Panc1 (cell line): ENCODE measurements around the gene INO80. TPM values are rescaled to one million over a fixed set of nuclear protein-coding genes. Genes with fewer than 3 reads are reported as not detected.

ENCODE experiments used
- ATAC-seq: fragments of 200-7000 bp; cut with Tn5 transposase; 2 replicates; pipeline ENCODE4 v1.9.1; 2020; ENCODE audit warnings: mild to moderate bottlenecking, moderate library complexity
- BruUV-seq: library from RNA; stranded (reverse); fragments of 400-500 nt; replicated peaks from 2 replicates; lab custom pipeline; 2021; lab: Mats Ljungman, UMichigan
- CTCF ChIA-PET: fragments of 300-600 bp; sonication (Branson Sonifier 250); formaldehyde crosslinking; loops from one replicate; lab custom pipeline; 2022; ENCODE audit warnings: antibody characterized with exemption; lab: Charles Lee
- POLR2A ChIA-PET: fragments of 300-600 bp; sonication (Branson Sonifier 250); formaldehyde crosslinking; loops from one replicate; lab custom pipeline; 2022; ENCODE audit warnings: antibody characterized with exemption; lab: Charles Lee
- DNase-seq: peaks from one replicate; pipeline ENCODE4 v3.0.0-alpha.2; 2010; ENCODE audit warnings: low read depth, low spot score
- H3K27ac ChIP-seq: 2 replicates; pipeline ENCODE4 v1.5.1; 2011; ENCODE audit warnings: mild to moderate bottlenecking, low read length, inconsistent platforms
- H3K27me3 ChIP-seq: fragments of 200-500 bp; sonication (Bioruptor generic); 2 replicates; pipeline ENCODE4 v1.6.0; 2014; ENCODE audit warnings: low read length, inconsistent platforms; ENCODE audit not compliant: control insufficient read depth, insufficient read depth
- H3K36me3 ChIP-seq: fragments of 200-500 bp; sonication (Bioruptor generic); 2 replicates; pipeline ENCODE4 v1.5.1; 2014; ENCODE audit warnings: inconsistent platforms, mild to moderate bottlenecking, low read length, moderate library complexity; ENCODE audit not compliant: control insufficient read depth, insufficient read depth
- H3K4me1 ChIP-seq: 2 replicates; pipeline ENCODE4 v1.5.1; 2011; ENCODE audit warnings: inconsistent platforms, mild to moderate bottlenecking, low read length, moderate library complexity; ENCODE audit not compliant: control insufficient read depth, insufficient read depth
- H3K4me3 ChIP-seq, 2 experiments: 2 replicates each; pipeline ENCODE4 v1.5.1; 2011 to 2012; ENCODE audit warnings: low read depth in 2 of 2, low read length in 2 of 2, mild to moderate bottlenecking in 2 of 2, inconsistent platforms in 1 of 2, moderate library complexity in 1 of 2
- H3K9me3 ChIP-seq: fragments of 200-500 bp; sonication (Bioruptor generic); 2 replicates; pipeline ENCODE4 v1.5.1; 2014; ENCODE audit warnings: low read depth, mild to moderate bottlenecking, inconsistent platforms, low read length, moderate library complexity; ENCODE audit not compliant: control insufficient read depth, insufficient read depth
- POLR2AphosphoS5 ChIP-seq: IDR thresholded peaks from 2 replicates; pipeline ENCODE4 v1.6.1; 2012; ENCODE audit warnings: mild to moderate bottlenecking, low read depth, low read length, moderate library complexity
- SIN3A ChIP-seq: IDR thresholded peaks from 2 replicates; pipeline ENCODE4 v1.6.1; 2012; ENCODE audit warnings: low read depth, mild to moderate bottlenecking, low read length, moderate library complexity, borderline replicate concordance; ENCODE audit not compliant: insufficient read depth
- TCF7L2 ChIP-seq: IDR thresholded peaks from 2 replicates; pipeline ENCODE4 v1.6.1; 2011; ENCODE audit warnings: mild to moderate bottlenecking, low read depth, low read length, inconsistent platforms
- in situ Hi-C: cut with HindIII; loops from 2 replicates; pipeline ENCODE4 v1.10.0; 2016; ENCODE audit warnings: low sequenced_read_pairs, low pct_unique_long_range_greater_than_20kb
- intact Hi-C: fragments of 100-400 bp; cut with micrococcal nuclease; formaldehyde crosslinking; loops from one replicate; pipeline ENCODE4 v1.10.0; 2022; ENCODE audit not compliant: unreplicated experiment
- total RNA-seq: library from RNA; stranded (reverse); gene quantifications from one replicate; pipeline ENCODE4 v1.2.1, GENCODE V29; 2021; ENCODE audit not compliant: unreplicated experiment
- TF ChIP-seq, protein P1 (sequence below), 2 experiments: IDR thresholded peaks; 2 replicates each; pipeline ENCODE4 v1.6.1; 2011 to 2012; ENCODE audit warnings: low read depth in 2 of 2, control low read depth in 1 of 2, low read length in 1 of 2, mild to moderate bottlenecking in 1 of 2, moderate library complexity in 1 of 2; ENCODE audit not compliant: insufficient read depth in 1 of 2
- TF ChIP-seq, protein P2 (sequence below): fragments of 450-650 bp; IDR thresholded peaks from 2 replicates; pipeline ENCODE4 v1.5.1; 2017; ENCODE audit warnings: mild to moderate bottlenecking

Gene INO80
- total RNA-seq, 1 experiment from 2014 or later = 26.2 TPM

DNA sequence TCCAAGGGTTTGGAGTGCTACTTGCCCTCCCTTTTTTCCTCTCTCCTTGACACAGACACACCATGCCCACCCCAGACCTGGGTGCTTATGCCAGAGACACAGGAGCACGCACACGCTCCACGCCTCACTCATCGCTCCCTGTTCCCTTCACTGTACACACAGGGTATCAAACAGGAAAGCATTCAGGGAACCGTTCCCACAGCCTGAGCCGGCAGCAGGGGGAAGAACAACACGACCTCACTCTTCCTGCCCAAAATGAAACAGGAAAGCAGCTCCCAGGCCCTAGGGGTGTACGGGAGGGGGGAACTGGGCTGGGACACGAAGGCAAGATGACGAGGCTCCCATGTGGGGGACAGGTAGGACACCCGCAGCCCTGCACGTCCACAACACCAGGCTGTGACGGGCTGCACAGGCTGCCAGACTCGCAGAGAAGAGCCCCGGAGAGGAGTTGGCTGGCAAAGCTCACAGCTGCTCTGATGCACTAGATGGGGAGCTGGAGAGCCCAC lies 175.7 kb downstream of the INO80 start:
- BruUV-seq = no TSS peak
- POLR2A ChIA-PET = no interaction called here
- in situ Hi-C loops = no loop called here

DNA sequence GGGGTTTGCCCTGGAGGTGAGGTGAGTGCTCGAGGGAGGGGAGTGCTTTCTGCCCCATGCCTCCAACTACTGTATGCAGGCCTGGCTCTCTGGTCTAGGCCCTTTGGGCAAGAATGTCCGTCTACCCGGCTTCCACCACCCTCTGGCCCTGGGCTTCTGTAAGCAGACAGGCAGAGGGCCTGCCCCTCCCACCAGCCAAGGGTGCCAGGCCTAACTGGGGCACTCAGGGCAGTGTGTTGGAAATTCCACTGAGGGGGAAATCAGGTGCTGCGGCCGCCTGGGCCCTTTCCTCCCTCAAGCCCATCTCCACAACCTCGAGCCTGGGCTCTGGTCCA lies 177.6 kb downstream of the INO80 start:
- POLR2A ChIA-PET = interaction anchor here (0.5 kb wide), 1 partner anchor 69 kb away, joined by 3 read pairs; no protein-coding TSS in a partner anchor
- H3K27ac ChIP-seq = no peak overlapping the region
- intact Hi-C loops = no loop called here

More for the DNA sequence above, 175.7 kb downstream of the INO80 start:
- intact Hi-C loops = loop anchor here (10.0 kb wide), 1 partner anchor 244 kb away; no protein-coding TSS in a partner anchor
- H3K9me3 ChIP-seq = no peaks in the 10 kb centered on the region
- DNase-seq = no peak
- H3K27ac ChIP-seq = no peak overlapping the region
- no peak overlapping the region for H3K4me3 ChIP-seq
- H3K4me1 ChIP-seq = peaks cover 19% of the 10 kb centered on the region
- TF ChIP-seq POLR2AphosphoS5 (no peak), SIN3A (no peak), TCF7L2 (no peak)
- TF ChIP-seq, protein P1, sequence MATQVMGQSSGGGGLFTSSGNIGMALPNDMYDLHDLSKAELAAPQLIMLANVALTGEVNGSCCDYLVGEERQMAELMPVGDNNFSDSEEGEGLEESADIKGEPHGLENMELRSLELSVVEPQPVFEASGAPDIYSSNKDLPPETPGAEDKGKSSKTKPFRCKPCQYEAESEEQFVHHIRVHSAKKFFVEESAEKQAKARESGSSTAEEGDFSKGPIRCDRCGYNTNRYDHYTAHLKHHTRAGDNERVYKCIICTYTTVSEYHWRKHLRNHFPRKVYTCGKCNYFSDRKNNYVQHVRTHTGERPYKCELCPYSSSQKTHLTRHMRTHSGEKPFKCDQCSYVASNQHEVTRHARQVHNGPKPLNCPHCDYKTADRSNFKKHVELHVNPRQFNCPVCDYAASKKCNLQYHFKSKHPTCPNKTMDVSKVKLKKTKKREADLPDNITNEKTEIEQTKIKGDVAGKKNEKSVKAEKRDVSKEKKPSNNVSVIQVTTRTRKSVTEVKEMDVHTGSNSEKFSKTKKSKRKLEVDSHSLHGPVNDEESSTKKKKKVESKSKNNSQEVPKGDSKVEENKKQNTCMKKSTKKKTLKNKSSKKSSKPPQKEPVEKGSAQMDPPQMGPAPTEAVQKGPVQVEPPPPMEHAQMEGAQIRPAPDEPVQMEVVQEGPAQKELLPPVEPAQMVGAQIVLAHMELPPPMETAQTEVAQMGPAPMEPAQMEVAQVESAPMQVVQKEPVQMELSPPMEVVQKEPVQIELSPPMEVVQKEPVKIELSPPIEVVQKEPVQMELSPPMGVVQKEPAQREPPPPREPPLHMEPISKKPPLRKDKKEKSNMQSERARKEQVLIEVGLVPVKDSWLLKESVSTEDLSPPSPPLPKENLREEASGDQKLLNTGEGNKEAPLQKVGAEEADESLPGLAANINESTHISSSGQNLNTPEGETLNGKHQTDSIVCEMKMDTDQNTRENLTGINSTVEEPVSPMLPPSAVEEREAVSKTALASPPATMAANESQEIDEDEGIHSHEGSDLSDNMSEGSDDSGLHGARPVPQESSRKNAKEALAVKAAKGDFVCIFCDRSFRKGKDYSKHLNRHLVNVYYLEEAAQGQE (IDR thresholded peaks at IDR 0.05; ENCODE audit: insufficient read depth in 1 of 2, low read depth in 2 of 2, low read length in 1 of 2) = no peak
- TF ChIP-seq, protein P2, sequence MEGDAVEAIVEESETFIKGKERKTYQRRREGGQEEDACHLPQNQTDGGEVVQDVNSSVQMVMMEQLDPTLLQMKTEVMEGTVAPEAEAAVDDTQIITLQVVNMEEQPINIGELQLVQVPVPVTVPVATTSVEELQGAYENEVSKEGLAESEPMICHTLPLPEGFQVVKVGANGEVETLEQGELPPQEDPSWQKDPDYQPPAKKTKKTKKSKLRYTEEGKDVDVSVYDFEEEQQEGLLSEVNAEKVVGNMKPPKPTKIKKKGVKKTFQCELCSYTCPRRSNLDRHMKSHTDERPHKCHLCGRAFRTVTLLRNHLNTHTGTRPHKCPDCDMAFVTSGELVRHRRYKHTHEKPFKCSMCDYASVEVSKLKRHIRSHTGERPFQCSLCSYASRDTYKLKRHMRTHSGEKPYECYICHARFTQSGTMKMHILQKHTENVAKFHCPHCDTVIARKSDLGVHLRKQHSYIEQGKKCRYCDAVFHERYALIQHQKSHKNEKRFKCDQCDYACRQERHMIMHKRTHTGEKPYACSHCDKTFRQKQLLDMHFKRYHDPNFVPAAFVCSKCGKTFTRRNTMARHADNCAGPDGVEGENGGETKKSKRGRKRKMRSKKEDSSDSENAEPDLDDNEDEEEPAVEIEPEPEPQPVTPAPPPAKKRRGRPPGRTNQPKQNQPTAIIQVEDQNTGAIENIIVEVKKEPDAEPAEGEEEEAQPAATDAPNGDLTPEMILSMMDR = no peak
- no peaks in the 10 kb centered on the region for H3K36me3 ChIP-seq
- CTCF ChIA-PET = interaction anchor here (1.2 kb wide), 1 partner anchor 10 kb away, joined by 3 read pairs; no protein-coding TSS in a partner anchor
- ATAC-seq = no peak
- no peaks in the 10 kb centered on the region for H3K27me3 ChIP-seq

More for the DNA sequence above, 177.6 kb downstream of the INO80 start:
- Histone ChIP-seq H3K27me3 (no peaks in the 10 kb centered on the region), H3K9me3 (no peaks in the 10 kb centered on the region), H3K36me3 (no peaks in the 10 kb centered on the region), H3K4me3 (no peak overlapping the region), H3K4me1 (peaks cover 19% of the 10 kb centered on the region)
- no TSS peak for BruUV-seq
- ATAC-seq (no peak), DNase-seq (no peak)
- TF ChIP-seq, protein P1 (IDR thresholded peaks at IDR 0.05; ENCODE audit: insufficient read depth in 1 of 2, low read depth in 2 of 2, low read length in 1 of 2) = no peak
- TF ChIP-seq TCF7L2 (no peak), SIN3A (no peak), POLR2AphosphoS5 (no peak)
- TF ChIP-seq, protein P2 = no peak
- in situ Hi-C loops = no loop called here
- CTCF ChIA-PET = no interaction called here
